OCI-LY1 (cell line): Measurements from ENCODE around the gene GALNT16.

Experiments
- EZH2 ChIP-seq: fragments of 200-600 bp; sonication (generic), shearing (Covaris generic); IDR thresholded peaks from 2 replicates; pipeline ENCODE4 v1.8.0; 2017; ENCODE audit warnings: borderline replicate concordance, mixed run types, mild to moderate bottlenecking, antibody characterized with exemption, low read length, moderate library complexity, mixed read lengths
- TF ChIP-seq, protein P1 (sequence below): fragments of 200-600 bp; sonication (generic), shearing (Covaris generic); IDR thresholded peaks from 2 replicates; pipeline ENCODE4 v1.5.1; 2017; ENCODE audit warnings: mild to moderate bottlenecking, antibody characterized with exemption, low read length, moderate library complexity, mixed read lengths

DNA sequence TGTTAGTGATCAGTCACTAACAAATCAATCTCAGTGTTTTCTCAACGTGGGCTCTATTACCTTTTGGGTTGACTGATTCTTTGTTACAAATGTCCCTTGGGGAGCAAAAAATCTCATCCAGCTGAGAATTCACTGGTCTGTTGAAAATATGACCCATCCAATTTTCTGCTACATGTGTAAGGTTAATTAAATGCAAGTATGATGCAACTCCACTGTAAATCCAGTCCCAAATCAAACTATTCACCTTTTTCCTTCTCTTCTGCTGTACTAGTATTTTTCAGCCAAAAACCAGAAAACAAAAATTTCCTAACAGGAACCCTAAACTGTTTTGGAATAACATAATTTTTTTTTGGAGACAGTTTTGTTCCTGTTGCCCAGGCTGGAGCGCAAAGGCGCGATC lies 136.0 kb downstream of the GALNT16 start:
- TF ChIP-seq, protein P1, sequence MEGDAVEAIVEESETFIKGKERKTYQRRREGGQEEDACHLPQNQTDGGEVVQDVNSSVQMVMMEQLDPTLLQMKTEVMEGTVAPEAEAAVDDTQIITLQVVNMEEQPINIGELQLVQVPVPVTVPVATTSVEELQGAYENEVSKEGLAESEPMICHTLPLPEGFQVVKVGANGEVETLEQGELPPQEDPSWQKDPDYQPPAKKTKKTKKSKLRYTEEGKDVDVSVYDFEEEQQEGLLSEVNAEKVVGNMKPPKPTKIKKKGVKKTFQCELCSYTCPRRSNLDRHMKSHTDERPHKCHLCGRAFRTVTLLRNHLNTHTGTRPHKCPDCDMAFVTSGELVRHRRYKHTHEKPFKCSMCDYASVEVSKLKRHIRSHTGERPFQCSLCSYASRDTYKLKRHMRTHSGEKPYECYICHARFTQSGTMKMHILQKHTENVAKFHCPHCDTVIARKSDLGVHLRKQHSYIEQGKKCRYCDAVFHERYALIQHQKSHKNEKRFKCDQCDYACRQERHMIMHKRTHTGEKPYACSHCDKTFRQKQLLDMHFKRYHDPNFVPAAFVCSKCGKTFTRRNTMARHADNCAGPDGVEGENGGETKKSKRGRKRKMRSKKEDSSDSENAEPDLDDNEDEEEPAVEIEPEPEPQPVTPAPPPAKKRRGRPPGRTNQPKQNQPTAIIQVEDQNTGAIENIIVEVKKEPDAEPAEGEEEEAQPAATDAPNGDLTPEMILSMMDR = no peak
- TF ChIP-seq EZH2 = no peak
